ENCODE measurements around the gene PELI1. TPM values are rescaled to one million over a fixed set of nuclear protein-coding genes. Genes with fewer than 3 reads are reported as not detected.

The PELI1 gene
- total and polyA plus RNA-seq, 2 experiments from 2014 or later, result 30.5 to 62.9 TPM

DNA sequence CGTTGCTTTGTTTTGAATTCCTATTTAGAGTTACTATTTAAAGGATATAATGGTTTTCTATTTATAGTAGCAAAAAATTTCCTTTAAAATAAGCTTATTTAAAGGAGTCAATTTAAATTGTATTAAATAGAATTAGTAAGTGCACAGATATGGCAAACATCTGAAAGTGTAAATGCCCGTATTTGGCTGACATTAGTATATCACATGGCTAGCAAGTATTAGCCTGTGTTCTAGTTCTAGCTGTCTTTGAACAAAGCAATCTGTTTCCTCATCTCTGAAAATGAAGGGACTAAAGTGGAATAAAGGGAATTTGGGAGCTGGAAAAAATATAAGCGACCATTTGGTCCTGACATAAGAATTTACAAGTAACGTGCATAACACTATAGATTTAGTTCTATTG, 32.2 kb downstream of the PELI1 start:
- WGBS (ENCODE audit: low lambda C conversion rate, missing lambda C conversion rate), result 84% methylated on average over 4 of the region's 4 CpGs
- Histone ChIP-seq H4K20me1 (ENCODE audit: insufficient read depth, poor library complexity, severe bottlenecking) (peaks cover under 1% of the 10 kb centered on the region), H3K9me2 (replicated peaks; ENCODE audit: insufficient read depth) (no peaks in the 10 kb centered on the region), H3K9me3 (ENCODE audit: low read depth) (no peaks in the 10 kb centered on the region), H3K36me3 (replicated peaks; ENCODE audit: insufficient read depth, low read depth) (peaks cover 3% of the 10 kb centered on the region), H2AFZ (no peak overlapping the region), H3K27ac (no peak overlapping the region), H3K27me3 (no peaks in the 10 kb centered on the region), H3K4me2 (no peak overlapping the region), H3K4me1 (ENCODE audit: insufficient read depth) (peaks cover 33% of the 10 kb centered on the region), H3K4me3 (no peak overlapping the region), H3K79me2 (peaks cover 95% of the 10 kb centered on the region)
- DNase-seq (ENCODE audit: low spot score), result no peak
- TF ChIP-seq EZH2phosphoT487 (IDR thresholded peaks at IDR 0.05; ENCODE audit: low read depth, severe bottlenecking, unreplicated experiment) (no peak), EZH2 (IDR thresholded peaks at IDR 0.05; ENCODE audit: borderline replicate concordance) (no peak)
- TF ChIP-seq, protein P1, sequence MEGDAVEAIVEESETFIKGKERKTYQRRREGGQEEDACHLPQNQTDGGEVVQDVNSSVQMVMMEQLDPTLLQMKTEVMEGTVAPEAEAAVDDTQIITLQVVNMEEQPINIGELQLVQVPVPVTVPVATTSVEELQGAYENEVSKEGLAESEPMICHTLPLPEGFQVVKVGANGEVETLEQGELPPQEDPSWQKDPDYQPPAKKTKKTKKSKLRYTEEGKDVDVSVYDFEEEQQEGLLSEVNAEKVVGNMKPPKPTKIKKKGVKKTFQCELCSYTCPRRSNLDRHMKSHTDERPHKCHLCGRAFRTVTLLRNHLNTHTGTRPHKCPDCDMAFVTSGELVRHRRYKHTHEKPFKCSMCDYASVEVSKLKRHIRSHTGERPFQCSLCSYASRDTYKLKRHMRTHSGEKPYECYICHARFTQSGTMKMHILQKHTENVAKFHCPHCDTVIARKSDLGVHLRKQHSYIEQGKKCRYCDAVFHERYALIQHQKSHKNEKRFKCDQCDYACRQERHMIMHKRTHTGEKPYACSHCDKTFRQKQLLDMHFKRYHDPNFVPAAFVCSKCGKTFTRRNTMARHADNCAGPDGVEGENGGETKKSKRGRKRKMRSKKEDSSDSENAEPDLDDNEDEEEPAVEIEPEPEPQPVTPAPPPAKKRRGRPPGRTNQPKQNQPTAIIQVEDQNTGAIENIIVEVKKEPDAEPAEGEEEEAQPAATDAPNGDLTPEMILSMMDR (IDR thresholded peaks at IDR 0.05; ENCODE audit: poor library complexity), result no peak

DNA sequence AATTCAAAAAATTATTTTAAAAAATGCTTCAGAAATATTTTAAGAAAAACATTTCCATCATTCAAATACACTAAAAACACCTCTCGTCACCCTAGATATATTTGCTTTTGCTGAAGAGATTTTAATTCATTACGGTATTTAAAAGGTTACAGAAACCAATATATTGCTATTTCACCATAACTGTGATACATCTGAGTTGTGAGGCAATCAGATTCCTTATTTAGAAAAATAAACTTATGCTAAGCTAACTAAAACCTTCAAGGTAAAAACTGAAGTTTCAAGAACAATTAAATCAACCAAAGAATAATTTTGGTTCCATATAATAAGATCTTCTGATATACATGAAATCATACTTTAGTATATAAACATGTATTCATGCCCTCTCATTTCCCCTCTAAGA, 32.8 kb downstream of the PELI1 start:
- Histone ChIP-seq H3K9me2 (replicated peaks; ENCODE audit: insufficient read depth) (no peaks in the 10 kb centered on the region), H3K27ac (no peak overlapping the region), H4K20me1 (ENCODE audit: insufficient read depth, poor library complexity, severe bottlenecking) (no peaks in the 10 kb centered on the region), H3K36me3 (replicated peaks; ENCODE audit: insufficient read depth, low read depth) (peaks cover 3% of the 10 kb centered on the region), H3K4me3 (no peak overlapping the region), H2AFZ (no peak overlapping the region), H3K9me3 (ENCODE audit: low read depth) (no peaks in the 10 kb centered on the region), H3K4me2 (no peak overlapping the region), H3K4me1 (ENCODE audit: insufficient read depth) (peaks cover 33% of the 10 kb centered on the region), H3K27me3 (no peaks in the 10 kb centered on the region), H3K79me2 (peaks cover 89% of the 10 kb centered on the region)
- TF ChIP-seq EZH2 (IDR thresholded peaks at IDR 0.05; ENCODE audit: borderline replicate concordance), result no peak
- TF ChIP-seq EZH2phosphoT487 (IDR thresholded peaks at IDR 0.05; ENCODE audit: low read depth, severe bottlenecking, unreplicated experiment), result no peak
- TF ChIP-seq, protein P1 (IDR thresholded peaks at IDR 0.05; ENCODE audit: poor library complexity), result no peak
- 94% methylated on average over 2 of the region's 2 CpGs for WGBS (ENCODE audit: low lambda C conversion rate, missing lambda C conversion rate)
- DNase-seq (ENCODE audit: low spot score), result no peak

DNA sequence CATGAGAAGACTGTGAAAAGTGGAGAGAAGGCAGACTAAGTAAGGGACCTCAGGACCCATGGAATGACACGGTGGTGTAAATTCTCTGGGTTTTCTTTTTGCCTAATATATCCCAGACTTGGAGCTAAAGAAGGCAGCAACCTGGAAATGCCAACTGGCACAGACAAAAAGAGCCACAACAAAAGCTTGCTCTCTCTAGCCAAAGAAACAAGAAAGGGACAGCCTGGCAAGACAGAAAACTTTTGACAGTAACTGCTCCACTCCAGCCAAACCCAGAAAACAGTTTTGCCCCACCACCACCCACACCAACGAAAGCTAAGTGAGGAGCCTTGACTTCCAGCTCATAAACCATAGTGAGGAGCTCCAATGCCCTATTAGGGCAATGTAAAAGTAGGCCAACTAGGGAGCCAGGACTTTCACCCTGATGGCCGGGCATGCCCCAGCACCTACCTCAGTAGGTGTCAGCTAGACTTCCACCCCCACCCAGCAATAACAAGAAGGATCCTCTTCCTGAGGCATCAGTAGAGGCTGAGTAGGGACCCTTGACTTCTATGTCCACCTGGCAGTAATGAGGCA, 35.5 kb downstream of the PELI1 start:
- Histone ChIP-seq H3K9me3 (ENCODE audit: low read depth) (no peaks in the 10 kb centered on the region), H3K27ac (no peak overlapping the region), H3K27me3 (no peaks in the 10 kb centered on the region), H3K9me2 (replicated peaks; ENCODE audit: insufficient read depth) (no peaks in the 10 kb centered on the region), H3K79me2 (peaks cover 66% of the 10 kb centered on the region), H3K4me1 (ENCODE audit: insufficient read depth) (peaks cover 32% of the 10 kb centered on the region), H4K20me1 (ENCODE audit: insufficient read depth, poor library complexity, severe bottlenecking) (no peaks in the 10 kb centered on the region), H3K4me2 (no peak overlapping the region), H3K4me3 (no peak overlapping the region), H3K36me3 (replicated peaks; ENCODE audit: insufficient read depth, low read depth) (peaks cover 3% of the 10 kb centered on the region), H2AFZ (no peak overlapping the region)
- no peak for TF ChIP-seq EZH2 (IDR thresholded peaks at IDR 0.05; ENCODE audit: borderline replicate concordance)
- no peak for TF ChIP-seq EZH2phosphoT487 (IDR thresholded peaks at IDR 0.05; ENCODE audit: low read depth, severe bottlenecking, unreplicated experiment)
- TF ChIP-seq, protein P1 (IDR thresholded peaks at IDR 0.05; ENCODE audit: poor library complexity), result no peak
- 81% methylated on average over 3 of the region's 3 CpGs for WGBS (ENCODE audit: low lambda C conversion rate, missing lambda C conversion rate)
- no peak for DNase-seq (ENCODE audit: low spot score)

Data from hepatocyte (in vitro differentiated cells).